GM21515 (cell line): Measurements from ENCODE around the gene ADORA2A.

Source experiments
- ATAC-seq: cut with Tn5 transposase; IDR thresholded peaks from one replicate; pipeline ENCODE4 v1.9.1; 2021; ENCODE audit not compliant: unreplicated experiment

ADORA2A gene

GRCh38 chr22:24403346-24403745, 24.1 kb upstream of the ADORA2A start:
- ATAC-seq, result no peak

GRCh38 chr22:24404561-24405275, 22.7 kb upstream of the ADORA2A start:
- ATAC-seq, result no peak

- no peak for ATAC-seq
These were observed 21.6 kb upstream of the ADORA2A start for GRCh38 chr22:24405631-24406321.

GRCh38 chr22:24406322-24407277, 20.8 kb upstream of the ADORA2A start:
- ATAC-seq, result no peak

GRCh38 chr22:24407278-24407665, 20.1 kb upstream of the ADORA2A start:
- no peak for ATAC-seq

GRCh38 chr22:24407884-24408283, 19.5 kb upstream of the ADORA2A start:
- ATAC-seq, result no peak

GRCh38 chr22:24408630-24409029, 18.8 kb upstream of the ADORA2A start:
- no peak for ATAC-seq

GRCh38 chr22:24409707-24410106, 17.7 kb upstream of the ADORA2A start:
- ATAC-seq, result no peak

GRCh38 chr22:24410110-24410856, 17.1 kb upstream of the ADORA2A start:
- ATAC-seq, result no peak

- ATAC-seq, result no peak
These were observed 16.0 kb upstream of the ADORA2A start for GRCh38 chr22:24411256-24412004.

GRCh38 chr22:24412274-24412673, 15.1 kb upstream of the ADORA2A start:
- ATAC-seq, result no peak

- ATAC-seq, result no peak
These were observed 14.1 kb upstream of the ADORA2A start for GRCh38 chr22:24413271-24413670.

- no peak for ATAC-seq
These were observed 13.5 kb upstream of the ADORA2A start for GRCh38 chr22:24413736-24414385.

GRCh38 chr22:24414523-24414922, 12.9 kb upstream of the ADORA2A start:
- ATAC-seq, result no peak

- ATAC-seq, result no peak
These were observed 12.1 kb upstream of the ADORA2A start for GRCh38 chr22:24414984-24415945.

GRCh38 chr22:24416095-24416494, 11.3 kb upstream of the ADORA2A start:
- ATAC-seq, result no peak

GRCh38 chr22:24416611-24417010, 10.8 kb upstream of the ADORA2A start:
- no peak for ATAC-seq

GRCh38 chr22:24417200-24417599, 10.2 kb upstream of the ADORA2A start:
- ATAC-seq, result no peak
